Adipocyte (in vitro differentiated cells): ENCODE measurements around the gene RBBP4.
A peak's percentile ranks its signal among the peaks of the same experiment; 100 is the strongest.
"Not testable (repeated sequence)": the region's sequence is repeated elsewhere in the genome, so short reads cannot be mapped to it uniquely, and the experiment has no call there.

Source experiments
- DNase-seq: peaks from one replicate; pipeline ENCODE4 v3.0.0-alpha.2; 2015; ENCODE audit warnings: low read depth
- H3K27me3 ChIP-seq: replicated peaks from 2 replicates; pipeline ENCODE4 v1.7.0; 2013; ENCODE audit warnings: mild to moderate bottlenecking, low read length, moderate library complexity; ENCODE audit not compliant: control insufficient read depth, insufficient read depth
- H3K36me3 ChIP-seq: 2 replicates; pipeline ENCODE4 v1.7.0; 2013; ENCODE audit warnings: low read length, mild to moderate bottlenecking, moderate library complexity; ENCODE audit not compliant: control insufficient read depth, insufficient read depth, severe bottlenecking
- H3K4me1 ChIP-seq: 2 replicates; pipeline ENCODE4 v1.7.0; 2013; ENCODE audit warnings: mild to moderate bottlenecking, low read length, moderate library complexity; ENCODE audit not compliant: control insufficient read depth, insufficient read depth
- H3K4me3 ChIP-seq: 2 replicates; pipeline ENCODE4 v1.7.0; 2013; ENCODE audit warnings: mild to moderate bottlenecking, low read length, moderate library complexity
- H3K9ac ChIP-seq: 2 replicates; pipeline ENCODE4 v1.7.0; 2013; ENCODE audit warnings: mild to moderate bottlenecking, low read length, moderate library complexity
- H3K9me3 ChIP-seq: 2 replicates; pipeline ENCODE4 v1.7.0; 2013; ENCODE audit warnings: mild to moderate bottlenecking, low read length, moderate library complexity; ENCODE audit not compliant: control insufficient read depth

The RBBP4 gene

DNA sequence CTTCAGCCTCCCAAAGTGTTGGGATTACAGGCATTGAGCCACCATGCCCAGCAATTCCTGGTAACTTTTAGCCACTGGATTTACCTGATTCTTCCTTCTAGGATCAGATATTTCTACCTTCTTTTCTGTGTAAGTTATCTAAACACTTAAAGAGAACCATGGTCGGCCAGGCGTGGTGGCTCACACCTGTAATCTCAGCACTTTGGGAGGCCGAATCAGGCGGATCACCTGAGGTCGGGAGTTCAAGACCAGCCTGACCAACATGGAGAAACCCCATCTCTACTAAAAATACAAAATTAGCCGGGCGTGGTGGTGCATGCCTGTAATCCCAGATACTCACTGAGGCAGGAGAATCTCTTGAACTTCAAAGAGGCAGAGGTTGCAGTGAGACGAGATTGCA lies 46.0 kb downstream of the RBBP4 start:
- not testable (repeated sequence) for H3K4me3 ChIP-seq, DNase-seq
- peaks cover 38% of the 10 kb centered on the region for H3K36me3 ChIP-seq

DNA sequence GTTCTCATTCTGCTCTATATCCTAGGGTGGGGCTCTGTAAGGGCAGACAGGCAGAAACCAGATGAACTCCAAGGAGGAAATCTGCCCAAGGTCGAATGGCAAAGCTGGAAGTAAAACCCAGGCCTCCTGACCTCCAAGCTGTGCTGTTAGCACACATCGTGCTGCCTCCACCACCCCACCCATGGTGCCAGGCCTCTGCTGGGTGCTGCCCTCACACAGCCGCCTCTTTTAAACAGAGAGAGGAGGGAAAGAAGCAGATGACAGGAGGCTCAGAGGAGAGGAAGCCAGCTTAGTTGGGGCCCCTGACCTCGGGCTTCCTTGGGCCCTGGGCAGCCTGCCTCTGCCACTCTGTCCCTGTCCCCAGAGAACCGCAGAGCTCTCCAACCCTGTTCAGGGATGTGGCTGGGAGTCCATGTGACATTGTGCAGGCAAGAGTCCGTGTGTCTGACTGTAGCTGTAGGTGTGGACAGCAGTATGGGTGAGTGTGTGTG lies 50.5 kb downstream of the RBBP4 start:
- Histone ChIP-seq H3K4me3 (peak overlapping the region; percentile 92), H3K27me3 (no peaks in the 10 kb centered on the region)

More for the DNA sequence above, 46.0 kb downstream of the RBBP4 start:
- H3K27me3 ChIP-seq, H3K9me3 ChIP-seq, H3K9ac ChIP-seq: not testable (repeated sequence)
- H3K4me1 ChIP-seq = peaks cover 54% of the 10 kb centered on the region

DNA sequence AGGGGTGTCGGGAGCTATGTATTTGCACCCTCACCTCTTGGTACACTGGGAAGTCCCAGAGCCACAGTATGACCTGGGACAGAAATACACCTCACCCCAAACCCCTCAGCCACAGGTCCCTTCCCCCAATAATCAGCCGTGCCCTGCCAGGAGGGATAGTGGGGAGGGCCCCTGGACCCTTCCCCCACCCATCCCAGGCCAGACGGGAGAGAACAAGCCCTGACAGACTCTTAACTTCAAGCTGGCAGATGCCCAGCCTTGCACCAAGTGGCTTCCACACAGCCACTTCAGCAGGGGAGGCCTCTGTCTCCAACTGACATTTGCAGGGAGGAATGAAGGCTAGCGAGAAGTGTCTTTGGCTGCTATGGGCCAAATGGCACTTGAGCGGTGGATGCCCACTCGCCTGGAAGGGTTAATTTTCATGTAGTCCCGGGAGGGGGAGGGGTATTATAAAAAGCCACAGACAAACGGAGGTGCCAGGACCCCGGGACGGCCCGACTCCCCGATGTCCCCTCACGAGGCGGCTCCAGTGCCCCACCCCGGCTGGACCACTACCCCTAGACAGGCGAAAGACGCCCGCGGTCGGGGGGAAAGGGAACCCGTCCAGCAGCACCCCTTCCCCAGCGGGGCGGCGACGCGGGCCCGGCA lies 51.1 kb downstream of the RBBP4 start:
- H3K36me3 ChIP-seq = peaks cover 2% of the 10 kb centered on the region
- no peaks in the 10 kb centered on the region for H3K27me3 ChIP-seq
- H3K4me3 ChIP-seq = peak overlapping the region; percentile 92
- H3K9me3 ChIP-seq = no peaks in the 10 kb centered on the region
- peak overlapping the region; percentile 89 for H3K9ac ChIP-seq
- H3K4me1 ChIP-seq = peaks cover 54% of the 10 kb centered on the region
- DNase-seq = peak; percentile 64

More for the DNA sequence above, 50.5 kb downstream of the RBBP4 start:
- Histone ChIP-seq H3K36me3 (peaks cover 8% of the 10 kb centered on the region), H3K4me1 (peaks cover 52% of the 10 kb centered on the region), H3K9me3 (no peaks in the 10 kb centered on the region), H3K9ac (peak overlapping the region; percentile 89)
- DNase-seq = peak; percentile 36

DNA sequence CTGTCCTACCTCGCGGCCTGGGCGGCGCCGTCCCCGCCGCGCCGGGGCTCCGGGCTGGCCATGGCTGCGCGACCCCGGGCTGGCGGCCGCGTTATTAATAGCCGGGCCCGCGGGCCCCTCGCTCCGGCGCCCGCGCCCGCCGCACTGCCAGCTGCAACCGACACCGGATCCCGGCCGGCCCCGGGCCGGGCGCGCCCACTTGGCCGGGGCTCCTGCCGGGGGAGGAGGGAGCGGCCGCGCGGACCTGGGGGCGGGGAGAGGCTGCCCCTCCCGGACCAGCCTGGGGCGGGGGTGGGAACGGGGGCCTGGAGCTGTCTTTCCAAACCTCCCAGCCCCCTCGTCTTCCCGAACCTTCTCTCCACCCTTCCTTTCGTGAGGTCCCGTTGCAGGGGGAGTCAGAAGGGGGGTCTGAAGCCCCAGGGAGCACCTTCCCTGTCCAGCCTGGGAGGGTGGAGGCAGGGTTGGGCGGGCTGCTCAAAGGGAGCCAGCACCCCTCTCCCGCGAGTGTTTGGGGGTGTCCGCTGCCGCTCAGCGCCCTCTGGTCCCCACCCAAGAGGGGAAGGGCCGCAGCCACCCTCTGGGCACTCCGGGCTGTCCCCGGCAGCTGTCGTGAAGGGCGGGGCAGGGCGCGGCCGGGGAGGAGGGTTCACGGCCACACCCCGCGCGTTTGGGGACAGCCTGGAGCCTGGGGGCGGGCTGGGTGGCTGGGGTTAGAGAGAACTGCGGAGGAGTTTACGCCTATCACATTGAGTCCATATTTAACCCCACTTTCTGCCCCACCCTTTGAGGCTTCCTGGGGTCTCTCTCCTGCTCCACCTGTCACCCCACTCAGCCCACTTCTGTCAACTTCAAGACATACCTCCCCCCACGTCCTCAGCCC lies 51.8 kb downstream of the RBBP4 start, which contains the start of gene SYNC:
TSS of gene SYNC (minus strand) at position 172 of the 880 bp plus-strand sequence. CDS start at position 62, 110 bp downstream.
- Histone ChIP-seq H3K36me3 (no peaks in the 10 kb centered on the region), H3K27me3 (no peaks in the 10 kb centered on the region)

DNA sequence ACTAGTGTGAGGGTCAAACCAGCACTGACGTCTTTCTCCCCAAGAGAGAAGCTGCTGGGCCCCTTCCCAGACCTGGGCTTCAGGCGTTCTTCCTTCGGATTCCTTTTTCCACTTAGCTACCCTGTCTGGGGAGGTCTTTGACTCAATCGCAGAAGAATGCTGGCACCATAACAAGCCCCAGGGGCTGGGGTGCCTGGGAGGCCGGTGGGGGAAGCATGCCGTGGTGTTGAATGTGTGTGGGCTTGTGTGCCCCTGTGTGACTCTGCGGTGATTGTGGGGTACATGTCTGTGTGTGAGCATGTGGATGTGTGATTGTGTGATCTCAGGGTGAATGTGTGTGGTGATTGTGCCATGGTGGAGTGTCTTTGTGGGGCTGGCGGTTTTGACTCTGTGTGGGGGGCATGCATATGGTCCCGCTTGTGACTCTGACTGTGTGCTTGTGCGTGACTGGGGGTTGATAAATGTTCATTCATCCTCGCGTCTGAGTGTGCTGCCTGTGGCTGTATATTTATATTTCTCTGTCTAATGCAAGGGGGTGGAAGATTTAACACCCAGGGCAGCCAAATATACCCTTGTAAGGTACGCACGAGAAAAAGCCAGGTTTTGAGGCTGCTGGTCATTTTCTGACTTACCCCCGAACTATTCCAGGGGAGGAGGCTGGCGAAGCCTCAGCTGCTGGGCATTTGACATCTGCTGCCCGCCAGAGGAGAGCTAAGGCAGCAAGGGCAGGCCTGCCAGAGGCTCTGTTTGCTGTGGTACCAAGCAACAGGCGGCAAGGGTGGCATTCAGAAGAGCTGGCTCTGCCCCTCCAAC lies 52.7 kb downstream of the RBBP4 start:
- H3K27me3 ChIP-seq = no peaks in the 10 kb centered on the region
- H3K4me3 ChIP-seq = peak overlapping the region; percentile 92
- no peaks in the 10 kb centered on the region for H3K36me3 ChIP-seq
- peak; percentile 97 for DNase-seq
- H3K9ac ChIP-seq = peak overlapping the region; percentile 89
- peaks cover 50% of the 10 kb centered on the region for H3K4me1 ChIP-seq
- no peaks in the 10 kb centered on the region for H3K9me3 ChIP-seq

More for the DNA sequence above, 51.8 kb downstream of the RBBP4 start, which contains the start of gene SYNC:
- peaks cover 54% of the 10 kb centered on the region for H3K4me1 ChIP-seq
- DNase-seq = peak; percentile 90
- peak within 1 kb of the TSS; percentile 89 for H3K9ac ChIP-seq
- no peaks in the 10 kb centered on the region for H3K9me3 ChIP-seq
- H3K4me3 ChIP-seq = peak within 1 kb of the TSS; percentile 92

DNA sequence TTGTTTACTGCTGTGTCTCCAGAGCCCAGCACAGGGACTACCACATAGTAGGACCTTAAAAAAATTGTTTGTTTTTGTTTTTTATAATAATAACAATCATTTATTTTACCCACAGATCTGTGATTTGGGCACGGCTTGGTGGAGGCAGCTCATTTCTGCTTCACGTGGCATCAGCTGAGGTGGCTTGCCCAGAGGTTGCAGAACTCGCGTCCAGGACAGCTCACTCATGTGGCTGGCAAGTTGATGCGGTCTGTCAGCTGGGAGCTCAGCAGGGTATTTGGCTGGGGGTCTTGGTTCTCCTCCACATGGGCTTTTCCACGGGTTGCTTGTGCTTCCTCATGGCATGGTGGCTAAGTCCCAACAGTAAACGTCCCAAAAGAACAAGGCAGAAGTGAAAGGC lies 54.5 kb downstream of the RBBP4 start:
- Histone ChIP-seq H3K4me3 (no peak overlapping the region), H3K9me3 (no peaks in the 10 kb centered on the region), H3K27me3 (no peaks in the 10 kb centered on the region), H3K36me3 (no peaks in the 10 kb centered on the region), H3K4me1 (peaks cover 46% of the 10 kb centered on the region), H3K9ac (no peak overlapping the region)
- no peak for DNase-seq

DNA sequence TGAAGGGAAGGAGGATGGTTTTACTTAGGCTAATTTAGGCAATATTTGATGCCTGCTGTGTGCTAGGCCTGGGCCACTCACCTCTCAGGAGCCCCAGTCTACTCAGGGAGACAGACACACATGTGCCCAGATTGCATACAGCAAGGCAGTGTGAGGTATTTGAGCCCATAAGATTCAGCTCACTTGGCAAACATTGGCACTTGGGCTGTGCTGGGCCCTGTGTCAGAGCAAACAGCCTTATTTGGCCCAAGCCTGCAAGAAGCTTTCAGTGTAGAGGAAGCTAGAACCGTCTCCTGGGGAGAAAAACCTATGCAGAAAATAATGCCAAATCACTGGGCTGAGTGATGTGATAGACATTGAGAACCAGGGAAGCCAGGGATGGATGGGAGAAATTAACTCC lies 55.5 kb downstream of the RBBP4 start:
- no peaks in the 10 kb centered on the region for H3K27me3 ChIP-seq
- H3K4me1 ChIP-seq = peaks cover 37% of the 10 kb centered on the region

DNA sequence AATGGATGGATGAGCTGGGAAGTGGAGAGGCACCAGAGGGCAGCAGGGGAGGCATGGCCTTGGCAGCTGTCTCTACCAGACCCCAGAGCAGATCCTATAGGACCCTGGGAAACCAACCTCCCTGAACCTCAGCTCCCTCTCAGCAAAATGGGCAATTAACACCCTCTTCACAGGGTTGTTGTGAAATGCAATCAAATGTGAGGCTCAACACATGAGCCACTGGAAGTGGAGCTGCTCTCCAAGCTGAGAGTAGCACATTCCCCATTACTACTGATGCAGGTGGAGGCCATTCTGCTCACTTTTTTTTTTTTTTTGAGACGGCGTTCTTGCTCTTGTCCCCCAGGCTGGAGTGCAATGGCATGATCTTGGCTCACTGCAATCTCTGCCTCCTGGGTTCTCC lies 58.1 kb downstream of the RBBP4 start:
- Histone ChIP-seq H3K9ac (no peak overlapping the region), H3K9me3 (no peaks in the 10 kb centered on the region), H3K4me3 (no peak overlapping the region), H3K4me1 (peaks cover 20% of the 10 kb centered on the region), H3K36me3 (no peaks in the 10 kb centered on the region), H3K27me3 (no peaks in the 10 kb centered on the region)
- no peak for DNase-seq

More for the DNA sequence above, 55.5 kb downstream of the RBBP4 start:
- no peak for DNase-seq
- Histone ChIP-seq H3K9ac (no peak overlapping the region), H3K36me3 (no peaks in the 10 kb centered on the region), H3K9me3 (no peaks in the 10 kb centered on the region), H3K4me3 (no peak overlapping the region)

DNA sequence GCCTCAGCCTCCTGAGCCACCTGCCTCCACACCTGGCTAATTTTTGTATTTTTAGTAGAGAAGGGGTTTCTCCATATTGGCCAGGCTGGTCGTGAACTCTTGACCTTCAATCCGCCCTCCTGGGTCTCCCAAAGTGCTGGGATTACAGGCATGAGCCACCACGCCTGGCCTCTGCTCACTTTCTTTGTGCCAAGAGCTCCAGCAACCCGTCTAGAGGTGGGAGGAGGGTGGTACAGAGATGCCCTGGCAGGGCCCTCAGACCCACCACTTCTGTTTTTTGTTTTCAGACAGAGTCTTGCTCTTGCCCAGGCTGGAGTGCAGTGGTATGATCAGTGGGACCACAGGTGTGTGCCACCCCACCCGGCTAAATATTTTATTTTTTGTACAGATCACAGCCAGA lies 58.5 kb downstream of the RBBP4 start:
- DNase-seq = no peak
- Histone ChIP-seq H3K36me3 (no peaks in the 10 kb centered on the region), H3K4me3 (no peak overlapping the region), H3K4me1 (peaks cover 16% of the 10 kb centered on the region), H3K27me3 (no peaks in the 10 kb centered on the region), H3K9ac (no peak overlapping the region), H3K9me3 (no peaks in the 10 kb centered on the region)

DNA sequence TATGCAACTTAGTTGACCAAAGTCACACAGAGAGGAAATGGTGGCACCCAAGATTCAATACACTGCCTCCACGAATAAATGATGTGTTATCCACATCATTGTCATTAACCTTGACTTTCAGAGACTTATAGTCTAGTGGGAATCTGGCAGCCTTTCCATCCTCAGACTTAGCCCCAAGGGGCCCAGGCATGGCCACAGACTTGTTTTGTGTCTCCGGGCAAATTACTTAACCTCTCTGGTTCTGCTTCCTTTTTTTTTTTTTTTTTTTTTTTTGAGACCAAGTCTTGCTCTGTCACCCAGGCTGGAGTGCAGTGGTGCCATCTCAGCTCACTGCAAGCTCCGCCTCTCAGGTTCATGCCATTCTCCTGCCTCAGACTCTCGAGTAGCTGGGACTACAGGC lies 60.2 kb downstream of the RBBP4 start:
- not testable (repeated sequence) for H3K4me3 ChIP-seq, DNase-seq, H3K4me1 ChIP-seq, H3K36me3 ChIP-seq, H3K9ac ChIP-seq, H3K27me3 ChIP-seq, H3K9me3 ChIP-seq
